ENCODE data around the gene NR4A1. TPM values are rescaled to one million over a fixed set of nuclear protein-coding genes. Genes with fewer than 3 reads are reported as not detected.

Gene NR4A1
- total and polyA plus RNA-seq, 4 experiments from 2014 or later, result 1.1 to 1.3 (median 1.3) TPM

DNA sequence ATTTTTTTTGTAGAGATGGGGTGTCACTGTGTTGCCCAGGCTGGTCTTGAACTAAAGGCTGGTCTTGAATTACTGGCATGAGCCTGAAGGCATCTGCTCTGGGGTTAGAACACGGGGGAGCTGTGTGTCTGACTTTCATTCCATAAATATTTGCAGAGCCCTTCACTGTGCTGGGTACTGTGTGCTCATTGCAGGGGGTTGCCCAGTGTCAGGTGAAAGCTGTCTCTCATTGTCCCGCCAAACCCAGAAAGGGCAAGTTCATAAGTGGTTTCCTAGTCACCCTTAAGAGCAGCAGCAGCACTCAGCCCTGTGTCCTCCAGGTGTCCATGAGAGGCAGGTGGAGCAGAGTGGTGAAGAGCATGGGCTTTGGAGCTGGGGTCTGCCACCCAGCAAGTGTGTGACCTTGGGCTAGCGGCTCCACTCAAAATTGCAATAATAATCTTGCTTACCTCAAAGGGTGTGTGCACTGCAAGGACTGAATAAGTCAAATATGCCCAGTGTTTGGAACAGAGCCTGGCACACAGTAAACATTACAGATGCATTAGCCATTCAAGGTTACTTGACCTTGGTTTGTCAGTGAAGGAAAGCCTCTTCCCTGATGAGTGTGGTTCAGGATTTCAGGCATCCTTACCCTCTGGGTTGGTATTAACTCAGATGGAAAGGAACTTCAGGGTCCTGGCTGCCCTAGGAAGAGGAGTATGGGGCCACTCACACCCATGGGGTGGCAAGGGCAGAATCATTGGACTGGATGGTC is 23.9 kb downstream of the NR4A1 start:
- Mint-ChIP-seq H3K36me3 (peaks cover 31 to 62% of the 10 kb centered on the region in 2 donors), H3K9me3 (no peaks in the 10 kb centered on the region), H3K4me3 (no peak overlapping the region), H3K27ac (no peak overlapping the region), H3K4me1 (peaks cover 30 to 37% (median 33%) of the 10 kb centered on the region in 4 donors), H3K27me3 (no peaks in the 10 kb centered on the region)
- no peaks in the 10 kb centered on the region for H3K9me3 ChIP-seq (ENCODE audit: control insufficient read depth in 1 of 2, low read length in 2 of 2)
- CTCF ChIA-PET (ENCODE audit: partially characterized antibody), result interaction anchor here (1.0 to 17.7 kb wide), 2 partner anchors 9 to 52 kb away, joined by 3 to 289 read pairs; no protein-coding TSS in a partner anchor
- no peak overlapping the region for H3K4me3 ChIP-seq (ENCODE audit: low read length in 2 of 2)
- DNase-seq, result no peak
- no peak overlapping the region for H3K27ac ChIP-seq (ENCODE audit: low read depth, low read length)
- no peaks in the 10 kb centered on the region for H3K27me3 ChIP-seq (ENCODE audit: insufficient read depth, low read length)
- POLR2A ChIA-PET (ENCODE audit: partially characterized antibody), result no interaction called here
- peaks cover 37% of the 10 kb centered on the region for H3K4me1 ChIP-seq (ENCODE audit: insufficient read depth, low read length)
- intact Hi-C loops (cut with micrococcal nuclease), result no loop called here
- H3K36me3 ChIP-seq (ENCODE audit: insufficient read depth, low read length), result peaks cover 50% of the 10 kb centered on the region

DNA sequence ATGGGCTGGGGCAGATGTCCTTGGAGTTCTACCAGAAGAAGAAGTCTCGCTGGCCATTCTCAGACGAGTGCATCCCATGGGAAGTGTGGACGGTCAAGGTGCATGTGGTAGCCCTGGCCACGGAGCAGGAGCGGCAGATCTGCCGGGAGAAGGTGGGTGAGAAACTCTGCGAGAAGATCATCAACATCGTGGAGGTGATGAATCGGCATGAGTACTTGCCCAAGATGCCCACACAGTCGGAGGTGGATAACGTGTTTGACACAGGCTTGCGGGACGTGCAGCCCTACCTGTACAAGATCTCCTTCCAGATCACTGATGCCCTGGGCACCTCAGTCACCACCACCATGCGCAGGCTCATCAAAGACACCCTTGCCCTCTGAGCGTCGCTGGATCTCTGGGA is 25.6 kb downstream of the NR4A1 start:
- POLR2A ChIA-PET (ENCODE audit: partially characterized antibody), result no interaction called here
- peaks cover 31 to 62% of the 10 kb centered on the region in 2 donors for H3K36me3 Mint-ChIP-seq
- intact Hi-C loops (cut with micrococcal nuclease), result no loop called here

DNA sequence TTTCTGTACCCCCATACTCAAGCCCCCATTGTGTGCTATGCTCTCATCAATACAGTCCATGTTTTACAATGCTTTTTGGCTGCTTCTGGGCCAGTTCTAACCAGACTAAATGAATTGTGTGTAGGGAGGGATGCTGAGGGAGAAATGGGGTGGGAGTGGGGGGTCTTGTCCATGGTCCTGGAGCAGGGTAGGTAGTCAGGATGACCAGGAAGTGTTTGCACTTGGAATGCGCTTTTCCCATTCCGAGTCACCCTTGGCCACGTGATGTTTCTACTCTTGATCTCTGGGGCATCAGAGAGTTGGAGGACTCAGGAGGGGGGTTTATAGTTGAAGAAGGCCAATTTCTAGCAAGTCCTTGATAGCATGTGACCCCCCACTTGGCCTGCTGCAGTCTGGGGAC is 27.0 kb downstream of the NR4A1 start:
- Mint-ChIP-seq H3K4me3 (no peak overlapping the region), H3K4me1 (peaks cover 8 to 19% (median 10%) of the 10 kb centered on the region in 4 donors), H3K27ac (peak overlapping the region in 1 of 7 donors; percentile 14), H3K27me3 (no peaks in the 10 kb centered on the region), H3K9me3 (peaks cover 0 to 1% (median 0%) of the 10 kb centered on the region in 8 donors), H3K36me3 (peaks cover 28 to 51% of the 10 kb centered on the region in 2 donors)
- H3K4me3 ChIP-seq (ENCODE audit: low read length in 2 of 2), result no peak overlapping the region
- H3K4me1 ChIP-seq (ENCODE audit: insufficient read depth, low read length), result peaks cover 17% of the 10 kb centered on the region
- POLR2A ChIA-PET (ENCODE audit: partially characterized antibody), result no interaction called here
- no peak overlapping the region for H3K27ac ChIP-seq (ENCODE audit: low read depth, low read length)
- no peaks in the 10 kb centered on the region for H3K9me3 ChIP-seq (ENCODE audit: control insufficient read depth in 1 of 2, low read length in 2 of 2)
- no peaks in the 10 kb centered on the region for H3K27me3 ChIP-seq (ENCODE audit: insufficient read depth, low read length)
- no peak for DNase-seq
- intact Hi-C loops (cut with micrococcal nuclease), result no loop called here
- CTCF ChIA-PET (ENCODE audit: partially characterized antibody), result interaction anchor here (1.6 to 13.4 kb wide), 2 partner anchors 10 to 50 kb away, joined by 4 to 434 read pairs; no protein-coding TSS in a partner anchor
- H3K36me3 ChIP-seq (ENCODE audit: insufficient read depth, low read length), result peaks cover 44% of the 10 kb centered on the region

More for the DNA sequence above, 25.6 kb downstream of the NR4A1 start:
- no peak overlapping the region for H3K4me3 ChIP-seq (ENCODE audit: low read length in 2 of 2)
- Mint-ChIP-seq H3K4me1 (peaks cover 19 to 27% (median 19%) of the 10 kb centered on the region in 4 donors), H3K9me3 (peaks cover 0 to under 1% (median 0%) of the 10 kb centered on the region in 8 donors), H3K27ac (no peak overlapping the region), H3K4me3 (no peak overlapping the region), H3K27me3 (no peaks in the 10 kb centered on the region)
- no peak overlapping the region for H3K27ac ChIP-seq (ENCODE audit: low read depth, low read length)
- DNase-seq, result no peak
- peaks cover 26% of the 10 kb centered on the region for H3K4me1 ChIP-seq (ENCODE audit: insufficient read depth, low read length)
- H3K36me3 ChIP-seq (ENCODE audit: insufficient read depth, low read length), result peaks cover 50% of the 10 kb centered on the region
- H3K9me3 ChIP-seq (ENCODE audit: control insufficient read depth in 1 of 2, low read length in 2 of 2), result no peaks in the 10 kb centered on the region
- no peaks in the 10 kb centered on the region for H3K27me3 ChIP-seq (ENCODE audit: insufficient read depth, low read length)
- CTCF ChIA-PET (ENCODE audit: partially characterized antibody), result interaction anchor here (1.1 to 13.4 kb wide), 4 partner anchors 8 to 73 kb away, joined by 3 to 434 read pairs (median 4); no protein-coding TSS in a partner anchor

DNA sequence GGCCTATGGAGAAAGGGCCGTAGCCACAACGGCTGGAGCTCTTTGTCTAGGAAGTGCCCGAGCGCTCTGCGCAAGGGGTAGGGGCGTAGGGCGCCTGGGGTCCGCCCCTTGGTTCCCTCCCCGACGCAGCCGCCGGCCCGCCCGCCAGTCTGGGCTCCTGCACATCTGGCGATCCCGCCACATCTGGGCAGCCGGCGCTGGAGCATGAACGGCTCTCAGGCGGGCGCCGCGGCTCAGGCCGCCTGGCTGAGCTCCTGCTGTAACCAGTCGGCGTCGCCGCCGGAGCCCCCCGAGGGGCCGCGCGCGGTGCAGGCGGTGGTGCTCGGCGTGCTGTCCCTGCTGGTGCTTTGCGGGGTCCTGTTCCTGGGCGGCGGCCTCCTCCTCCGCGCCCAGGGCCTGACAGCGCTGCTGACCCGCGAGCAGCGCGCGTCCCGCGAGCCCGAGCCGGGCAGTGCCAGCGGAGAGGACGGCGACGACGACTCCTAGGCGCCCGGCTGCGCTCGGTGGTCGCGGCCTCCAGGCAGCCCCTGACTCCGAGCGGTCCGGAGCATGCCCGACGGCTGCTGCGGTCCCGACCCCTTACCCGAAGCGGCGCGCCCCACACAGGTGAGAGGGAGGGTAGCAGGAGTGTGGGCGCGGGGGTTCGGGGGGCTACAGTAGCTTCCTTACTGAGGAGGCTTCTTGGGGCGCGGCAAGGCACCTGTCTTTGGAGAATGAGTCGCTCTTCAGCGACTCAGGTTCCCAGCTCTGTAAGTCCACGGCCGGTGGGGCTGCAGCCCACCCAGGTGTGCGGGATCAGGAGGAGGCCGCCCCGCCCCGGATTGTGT is 28.5 kb downstream of the NR4A1 start, which contains the start of gene SMIM41:
SMIM41 (plus strand) TSS at position 129 of the 827 bp plus-strand sequence; CDS start at position 205, 76 bp downstream.
- Histone ChIP-seq H3K36me3 (ENCODE audit: insufficient read depth, low read length) (peaks cover 30% of the 10 kb centered on the region), H3K27me3 (ENCODE audit: insufficient read depth, low read length) (no peaks in the 10 kb centered on the region), H3K9me3 (ENCODE audit: control insufficient read depth in 1 of 2, low read length in 2 of 2) (no peaks in the 10 kb centered on the region), H3K4me3 (ENCODE audit: low read length in 2 of 2) (no peak within 1 kb of the TSS), H3K27ac (ENCODE audit: low read depth, low read length) (no peak within 1 kb of the TSS), H3K4me1 (ENCODE audit: insufficient read depth, low read length) (peaks cover 8% of the 10 kb centered on the region)
- Mint-ChIP-seq H3K4me3 (no peak within 1 kb of the TSS), H3K27ac (peak within 1 kb of the TSS in 2 of 7 donors; percentile 29 to 75), H3K27me3 (peaks cover 0 to 1% of the 10 kb centered on the region in 2 donors), H3K36me3 (peaks cover 18 to 38% of the 10 kb centered on the region in 2 donors), H3K4me1 (peaks cover 4 to 11% (median 8%) of the 10 kb centered on the region in 4 donors), H3K9me3 (peaks cover 0 to 1% (median 0%) of the 10 kb centered on the region in 8 donors)
- POLR2A ChIA-PET (ENCODE audit: partially characterized antibody), result interaction anchor here (2.5 to 3.6 kb wide), 2 partner anchors 10 to 54 kb away, joined by 8 to 23 read pairs; partner anchors contain the start of gene ATG101
- intact Hi-C loops (cut with micrococcal nuclease), result no loop called here
- DNase-seq, result no peak
- CTCF ChIA-PET (ENCODE audit: partially characterized antibody), result interaction anchor here (1.1 to 13.4 kb wide), 3 partner anchors 11 to 87 kb away, joined by 4 to 434 read pairs (median 5); no protein-coding TSS in a partner anchor

DNA sequence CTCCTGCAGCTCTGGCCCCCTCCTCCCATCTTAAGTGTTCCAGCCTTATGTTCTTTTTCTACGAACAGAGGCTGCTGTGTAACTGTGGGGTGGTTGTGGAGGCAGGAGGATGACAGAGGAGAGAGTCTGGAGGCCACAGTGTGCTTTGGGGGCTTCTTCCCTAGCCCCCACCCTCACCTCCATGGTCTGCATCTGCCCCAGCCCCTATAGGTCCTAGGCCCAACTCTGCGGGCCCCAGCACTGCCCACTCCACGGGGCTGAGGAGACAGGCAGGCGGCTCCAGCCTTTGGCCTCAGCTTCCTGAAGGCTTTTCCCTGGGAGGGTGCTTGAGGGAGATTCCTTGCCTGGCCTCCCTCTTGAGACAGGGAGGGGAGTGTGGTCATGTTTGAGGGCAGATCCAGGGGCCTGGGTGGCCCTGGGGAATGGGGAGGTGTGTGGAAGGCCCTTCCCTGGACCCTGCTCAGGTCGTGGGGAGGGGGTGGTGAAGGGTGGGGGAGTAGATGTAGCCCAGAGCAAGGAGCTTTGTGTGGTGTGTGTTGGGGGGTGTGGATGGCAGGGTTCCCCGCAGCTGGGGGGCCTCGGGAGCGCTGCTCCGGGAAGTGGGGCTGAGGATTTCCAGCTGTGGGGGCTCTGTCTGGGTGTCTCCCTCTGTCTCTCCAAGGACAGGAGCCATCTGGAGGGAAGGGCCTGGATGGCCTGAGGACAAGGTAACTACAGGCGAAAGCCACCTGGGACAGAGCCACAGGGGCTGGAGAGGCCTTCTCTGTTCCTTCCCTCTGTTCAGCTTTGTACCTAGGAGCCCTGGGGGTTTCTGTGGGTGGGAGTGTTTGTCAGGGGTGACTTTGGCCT is 29.4 kb downstream of the NR4A1 start:
- peaks cover 18 to 32% of the 10 kb centered on the region in 2 donors for H3K36me3 Mint-ChIP-seq
- intact Hi-C loops (cut with micrococcal nuclease), result no loop called here
- POLR2A ChIA-PET (ENCODE audit: partially characterized antibody), result interaction anchor here (1.0 to 3.6 kb wide), 3 partner anchors 11 to 55 kb away, joined by 3 to 23 read pairs (median 8); partner anchors contain the start of gene ATG101
- CTCF ChIA-PET (ENCODE audit: partially characterized antibody), result interaction anchor here (0.9 to 13.4 kb wide), 6 partner anchors 10 to 88 kb away, joined by 3 to 434 read pairs (median 4); partner anchors contain the start of genes ATG101 and TAMALIN
- H3K9me3 ChIP-seq (ENCODE audit: control insufficient read depth in 1 of 2, low read length in 2 of 2), result no peaks in the 10 kb centered on the region
- peaks cover 0 to 1% (median 0%) of the 10 kb centered on the region in 8 donors for H3K9me3 Mint-ChIP-seq
- peaks cover 4 to 11% (median 8%) of the 10 kb centered on the region in 4 donors for H3K4me1 Mint-ChIP-seq
- no peak overlapping the region for H3K4me3 ChIP-seq (ENCODE audit: low read length in 2 of 2)
- H3K27ac ChIP-seq (ENCODE audit: low read depth, low read length), result no peak overlapping the region
- peak overlapping the region in 2 of 7 donors; percentile 29 to 75 for H3K27ac Mint-ChIP-seq
- H3K4me1 ChIP-seq (ENCODE audit: insufficient read depth, low read length), result peaks cover 8% of the 10 kb centered on the region
- H3K4me3 Mint-ChIP-seq, result no peak overlapping the region
- peaks cover 24% of the 10 kb centered on the region for H3K36me3 ChIP-seq (ENCODE audit: insufficient read depth, low read length)
- H3K27me3 ChIP-seq (ENCODE audit: insufficient read depth, low read length), result no peaks in the 10 kb centered on the region
- H3K27me3 Mint-ChIP-seq, result peaks cover 0 to 2% of the 10 kb centered on the region in 2 donors
- DNase-seq, result no peak

DNA sequence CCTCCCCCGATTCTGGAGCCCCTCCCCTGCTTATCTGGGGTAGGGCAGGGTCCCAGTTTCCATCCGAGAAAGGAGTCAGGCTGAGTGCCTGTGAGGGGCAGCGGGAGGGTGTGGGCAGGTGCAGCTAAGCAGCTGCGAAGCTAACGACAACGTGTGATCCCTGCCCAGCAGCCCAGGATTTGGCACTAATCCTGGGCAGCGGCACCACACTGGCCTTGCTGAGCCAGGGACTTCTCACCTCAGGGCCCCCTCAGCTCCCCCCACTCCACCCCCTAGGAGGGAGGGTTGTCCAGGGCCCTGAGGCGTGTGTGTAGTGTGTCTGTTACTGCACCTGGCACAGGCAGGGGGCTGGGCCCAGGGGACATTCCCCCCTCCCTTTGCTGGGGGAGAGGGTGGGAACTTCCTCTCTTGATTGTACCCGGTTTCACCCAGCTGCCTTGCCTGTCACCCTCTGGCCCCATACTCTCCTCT is 30.1 kb downstream of the NR4A1 start:
- Mint-ChIP-seq H3K27me3 (peaks cover 0 to 5% of the 10 kb centered on the region in 2 donors), H3K27ac (peak overlapping the region in 1 of 7 donors; percentile 21), H3K4me1 (peaks cover 4 to 11% (median 8%) of the 10 kb centered on the region in 4 donors), H3K36me3 (peaks cover 13 to 27% of the 10 kb centered on the region in 2 donors), H3K4me3 (no peak overlapping the region), H3K9me3 (peaks cover 0 to 1% (median 0%) of the 10 kb centered on the region in 8 donors)
- no peaks in the 10 kb centered on the region for H3K27me3 ChIP-seq (ENCODE audit: insufficient read depth, low read length)
- intact Hi-C loops (cut with micrococcal nuclease), result no loop called here
- no peak overlapping the region for H3K4me3 ChIP-seq (ENCODE audit: low read length in 2 of 2)
- peaks cover 8% of the 10 kb centered on the region for H3K4me1 ChIP-seq (ENCODE audit: insufficient read depth, low read length)
- no peak overlapping the region for H3K27ac ChIP-seq (ENCODE audit: low read depth, low read length)
- peaks cover 17% of the 10 kb centered on the region for H3K36me3 ChIP-seq (ENCODE audit: insufficient read depth, low read length)
- POLR2A ChIA-PET (ENCODE audit: partially characterized antibody), result interaction anchor here (1.0 to 3.6 kb wide), 3 partner anchors 11 to 56 kb away, joined by 3 to 23 read pairs (median 8); partner anchors contain the start of gene ATG101
- DNase-seq, result no peak
- no peaks in the 10 kb centered on the region for H3K9me3 ChIP-seq (ENCODE audit: control insufficient read depth in 1 of 2, low read length in 2 of 2)
- CTCF ChIA-PET (ENCODE audit: partially characterized antibody), result interaction anchor here (0.9 to 13.4 kb wide), 8 partner anchors 11 to 89 kb away, joined by 3 to 434 read pairs (median 5); partner anchors contain the start of genes ATG101 and TAMALIN

Data from CD4-positive, alpha-beta memory T cell (primary cell).